Neural cell (in vitro differentiated cells): ENCODE data around the gene DBF4B.

ENCODE experiments used
- CTCF ChIP-seq: fragments of 450-650 bp; IDR thresholded peaks from 2 replicates; pipeline ENCODE4 v1.5.1; 2014; ENCODE audit warnings: antibody characterized with exemption, mild to moderate bottlenecking, moderate library complexity; ENCODE audit not compliant: poor library complexity, severe bottlenecking
- TAF1 ChIP-seq: IDR thresholded peaks from 2 replicates; pipeline ENCODE4 v1.6.1; 2012; ENCODE audit warnings: low read depth

- no peak for TF ChIP-seq CTCF
- no peak for TF ChIP-seq TAF1
Measured at GRCh38 chr17:44773140-44773539, 64.7 kb downstream of the DBF4B start.
